Inferior parietal cortex (tissue), 1 donor: Measurements from ENCODE around the gene CRYBG1.

Source experiments
- DNase-seq: peaks from one replicate; pipeline ENCODE4 v3.0.0-alpha.2; 2016; ENCODE audit errors: extremely low spot score

CRYBG1 gene

DNA sequence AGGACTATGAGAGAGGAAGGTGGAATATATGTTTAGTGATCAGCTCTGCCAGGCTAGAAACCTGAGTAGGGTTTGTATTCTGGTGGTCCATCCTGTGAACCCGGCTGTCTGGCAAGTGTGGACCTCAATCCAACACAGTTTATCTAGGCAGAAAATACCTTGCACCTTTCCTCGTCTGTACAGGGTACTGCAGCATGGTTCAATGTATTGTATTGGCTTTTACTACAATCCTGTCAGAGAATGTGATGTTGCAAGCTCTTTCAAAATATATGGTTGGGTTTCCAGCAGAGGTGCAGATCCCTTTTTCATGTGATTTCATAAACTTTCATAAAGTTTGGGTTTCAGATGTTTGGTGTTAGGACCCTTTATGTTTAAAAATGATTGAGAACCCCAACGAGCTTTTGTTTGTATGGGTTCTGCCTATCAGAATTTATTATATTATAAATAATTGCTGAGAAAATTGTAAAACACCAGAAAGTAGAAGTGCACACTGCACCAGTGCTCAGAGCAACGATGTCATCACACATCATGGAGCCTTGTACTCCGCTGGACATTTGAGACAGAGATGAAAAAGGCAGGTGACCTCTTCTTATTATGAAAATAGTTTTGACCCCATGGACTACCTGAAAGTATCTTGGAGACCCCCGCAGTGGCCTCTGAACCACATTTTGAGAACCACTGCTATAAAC lies 162.2 kb downstream of the CRYBG1 start:
- no peak for DNase-seq

DNA sequence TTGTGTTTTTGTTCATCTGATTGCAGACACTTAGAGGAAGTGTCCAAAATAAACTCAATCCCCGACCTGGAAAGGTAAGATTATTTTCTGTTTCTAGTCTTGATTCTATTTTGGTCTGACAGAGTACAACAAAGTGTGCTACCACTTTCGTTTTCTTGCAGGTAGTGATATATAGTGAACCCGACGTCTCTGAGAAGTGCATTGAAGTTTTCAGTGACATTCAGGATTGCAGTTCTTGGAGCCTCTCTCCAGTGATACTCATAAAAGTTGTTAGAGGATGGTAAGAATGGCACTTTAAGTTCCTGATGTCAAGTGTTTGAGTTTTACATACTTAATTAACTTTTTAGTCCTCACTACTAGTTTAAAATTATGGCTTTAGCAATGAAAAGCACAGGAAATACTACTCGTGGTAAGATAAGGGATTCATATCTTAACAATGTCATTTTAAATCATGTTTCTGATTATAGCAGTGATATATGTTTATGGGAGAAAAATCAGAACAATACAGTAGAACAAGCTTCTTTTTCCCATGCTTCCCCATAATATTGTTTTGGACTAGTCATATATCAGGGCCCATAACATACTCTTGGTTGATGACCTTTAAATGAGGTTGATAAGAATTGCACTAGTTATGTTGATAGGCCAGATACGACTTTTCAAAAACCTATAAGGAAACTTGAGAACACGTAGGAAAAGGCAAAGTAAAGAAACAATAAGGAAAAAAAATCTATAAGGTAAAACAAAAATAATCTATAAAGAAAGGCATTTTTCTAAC lies 164.8 kb downstream of the CRYBG1 start:
- no peak for DNase-seq

DNA sequence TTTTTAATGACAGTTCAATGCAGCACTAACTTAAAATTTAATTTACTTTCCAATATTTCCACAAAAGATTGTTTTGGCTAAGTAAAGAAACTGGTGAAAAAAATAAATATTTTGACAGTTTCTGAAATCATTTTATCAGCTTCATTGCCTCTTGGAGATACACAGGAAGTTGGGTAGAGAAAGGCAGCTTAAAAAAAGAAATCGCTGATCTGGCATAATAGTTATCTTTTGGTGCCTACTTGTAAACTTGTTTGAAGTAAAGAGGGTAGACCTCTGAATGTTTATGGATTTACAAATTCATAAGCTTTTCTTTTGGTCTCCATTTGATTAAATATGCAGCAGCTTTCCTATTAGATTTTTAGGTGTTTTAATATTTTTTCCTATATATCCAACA lies 165.4 kb downstream of the CRYBG1 start:
- DNase-seq = no peak

DNA sequence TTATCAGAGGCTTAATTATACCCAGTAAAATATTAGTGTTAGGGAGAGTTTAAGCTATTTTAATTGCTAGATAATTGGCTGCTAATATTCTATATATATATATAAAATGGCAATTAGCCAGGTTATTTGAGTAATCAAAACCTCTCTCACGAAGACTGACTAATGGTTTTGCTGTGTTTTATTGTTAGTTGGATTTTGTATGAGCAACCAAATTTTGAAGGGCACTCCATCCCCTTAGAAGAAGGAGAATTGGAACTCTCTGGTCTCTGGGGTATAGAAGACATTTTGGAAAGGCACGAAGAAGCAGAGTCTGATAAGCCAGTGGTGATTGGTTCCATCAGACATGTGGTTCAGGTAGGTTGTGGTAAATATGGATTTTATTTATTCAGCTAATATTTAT lies 166.6 kb downstream of the CRYBG1 start:
- no peak for DNase-seq

DNA sequence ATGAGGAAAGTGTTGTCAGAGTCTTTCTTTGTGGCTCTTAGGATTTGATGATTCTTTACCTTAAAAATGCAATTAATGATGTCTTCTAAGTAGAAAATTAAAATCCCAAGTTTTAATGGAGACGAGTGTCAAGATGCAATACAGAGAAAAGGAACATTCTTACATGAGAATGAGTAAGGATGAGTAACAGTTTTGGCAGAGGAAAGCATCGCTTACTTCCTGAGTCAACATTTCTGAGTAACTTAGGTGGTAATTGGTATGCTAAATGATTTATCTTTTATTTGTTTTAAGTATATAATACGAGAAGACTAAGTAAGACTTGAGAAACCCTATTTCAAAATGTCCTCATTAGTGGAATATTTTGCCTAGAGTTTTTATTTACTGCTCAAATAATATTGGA lies 167.5 kb downstream of the CRYBG1 start:
- no peak for DNase-seq

DNA sequence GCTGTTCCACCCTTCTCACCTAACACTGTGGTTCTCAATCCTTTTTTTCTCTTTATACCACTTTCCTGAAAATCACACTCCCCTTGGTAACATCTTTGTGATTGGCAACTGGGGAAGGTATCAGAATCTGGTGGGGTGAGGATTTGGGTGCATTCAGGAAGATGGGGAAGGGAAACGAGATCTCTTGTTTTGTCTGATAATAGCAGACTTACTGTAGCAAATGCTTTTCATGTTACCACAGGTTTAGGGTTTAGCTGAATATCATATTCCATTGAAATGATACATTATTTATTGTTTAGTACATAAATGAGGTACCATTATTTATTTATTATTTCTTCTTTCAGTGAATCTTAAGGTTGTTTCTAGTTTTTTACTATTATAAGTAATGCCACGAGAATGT lies 168.0 kb downstream of the CRYBG1 start:
- no peak for DNase-seq

DNA sequence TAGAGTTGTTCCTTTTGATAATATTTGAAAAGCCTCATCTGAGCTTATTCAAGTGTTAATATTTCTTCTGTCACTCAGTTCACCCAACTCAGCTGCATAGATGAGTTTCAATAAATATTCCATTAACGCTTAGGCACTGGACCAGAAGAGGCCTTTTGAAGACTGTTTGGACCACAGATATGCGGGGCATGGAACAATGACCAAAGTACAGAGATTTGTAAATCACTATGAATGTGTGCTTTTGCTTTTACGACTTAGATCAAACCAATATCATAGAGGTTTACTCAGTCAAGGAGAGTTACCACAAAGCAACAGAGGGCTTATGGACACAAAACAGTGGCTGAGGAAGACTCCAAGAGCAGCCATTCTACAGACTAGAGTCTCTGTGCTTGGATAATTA lies 168.9 kb downstream of the CRYBG1 start:
- DNase-seq = no peak

DNA sequence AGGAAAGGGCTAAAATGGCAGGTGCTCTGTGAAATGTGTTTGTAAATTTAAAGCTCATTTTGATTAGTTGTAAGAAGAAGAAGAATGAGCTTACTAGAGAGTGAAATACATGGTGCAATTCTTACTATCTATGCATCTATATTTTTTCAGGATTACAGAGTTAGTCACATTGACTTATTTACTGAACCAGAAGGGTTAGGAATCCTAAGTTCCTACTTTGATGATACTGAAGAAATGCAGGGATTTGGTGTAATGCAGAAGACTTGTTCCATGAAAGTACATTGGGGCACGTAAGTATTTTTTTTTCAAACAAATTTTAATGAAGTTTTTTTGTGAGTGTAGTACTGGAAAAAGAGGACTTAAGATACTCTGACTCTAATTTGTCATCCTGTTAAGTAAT lies 169.5 kb downstream of the CRYBG1 start:
- no peak for DNase-seq

DNA sequence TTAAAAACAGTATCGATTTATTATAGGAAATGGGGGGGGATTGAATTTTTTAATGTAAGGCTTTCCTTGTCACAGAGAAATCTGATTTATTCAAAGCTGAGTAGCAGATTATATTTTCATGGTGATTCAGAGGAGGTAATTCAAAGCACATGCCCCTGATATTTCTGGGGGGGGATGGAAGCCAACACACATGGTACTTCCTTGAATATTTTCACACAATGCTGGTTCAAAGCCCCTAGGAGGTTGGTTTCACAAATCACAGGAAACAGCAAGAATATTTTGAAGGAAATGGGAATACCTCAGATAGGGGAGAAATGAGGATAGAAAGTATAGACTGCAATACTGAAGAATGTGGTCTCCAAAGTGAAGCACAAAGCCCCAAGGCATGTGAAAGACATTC lies 170.0 kb downstream of the CRYBG1 start:
- DNase-seq = no peak

DNA sequence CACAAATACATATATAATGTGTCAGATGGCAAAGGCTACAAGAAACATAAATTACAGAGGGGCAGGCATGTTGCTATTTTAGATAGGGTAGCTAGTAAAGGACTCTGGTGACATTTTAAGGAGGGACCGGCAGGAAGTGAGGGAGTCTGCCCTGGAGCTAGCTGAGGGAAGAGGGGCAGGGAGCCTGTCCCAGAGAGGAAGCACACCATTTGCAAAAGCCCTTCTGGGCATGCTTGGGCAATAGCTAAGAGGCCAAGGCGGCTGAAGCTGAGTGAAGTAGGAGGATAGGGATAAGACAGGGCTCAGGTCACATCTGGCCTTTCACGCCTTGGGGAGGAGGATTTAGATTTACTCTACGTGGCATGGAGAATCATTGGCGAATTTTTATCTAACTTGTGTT lies 172.5 kb downstream of the CRYBG1 start:
- DNase-seq = no peak

DNA sequence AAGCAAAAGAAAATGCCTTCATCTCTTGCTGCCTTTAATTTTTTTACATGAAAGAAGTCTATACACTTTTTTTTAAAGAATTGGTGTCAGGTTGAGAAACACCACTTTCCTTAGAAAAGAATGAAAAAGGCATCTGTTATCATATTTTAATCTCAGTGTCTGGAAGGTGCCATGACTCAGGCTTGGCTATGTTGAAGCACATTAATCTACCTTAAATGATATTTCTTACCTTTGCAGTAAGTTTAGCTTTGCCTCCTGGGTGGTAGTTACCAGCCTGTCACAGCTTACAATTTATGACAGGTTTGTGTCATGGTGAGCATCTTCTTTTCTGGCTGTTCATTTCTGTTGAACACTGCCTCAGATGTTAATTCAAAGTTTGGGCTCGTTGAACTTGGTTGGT lies 173.5 kb downstream of the CRYBG1 start:
- no peak for DNase-seq

DNA sequence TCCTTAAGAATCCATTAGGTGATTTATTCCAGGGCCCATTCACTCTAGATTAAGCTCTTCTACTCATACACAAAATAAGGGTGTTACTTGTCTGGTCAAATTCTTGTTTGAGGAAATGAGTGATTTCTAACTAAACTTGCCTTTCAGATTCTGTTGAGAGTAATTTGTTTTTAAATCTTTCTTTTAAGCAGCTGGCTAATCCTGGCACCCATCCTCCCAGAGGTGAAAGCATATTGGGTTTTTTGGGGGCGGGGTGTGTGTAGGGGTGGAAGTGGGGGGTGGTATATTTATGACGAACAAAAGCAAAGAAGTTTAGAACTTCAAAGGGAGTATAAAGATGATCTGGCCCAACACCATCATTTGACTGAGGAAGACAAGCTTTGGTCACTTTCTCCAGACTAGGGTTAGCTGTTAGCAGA lies 174.1 kb downstream of the CRYBG1 start:
- DNase-seq = no peak

DNA sequence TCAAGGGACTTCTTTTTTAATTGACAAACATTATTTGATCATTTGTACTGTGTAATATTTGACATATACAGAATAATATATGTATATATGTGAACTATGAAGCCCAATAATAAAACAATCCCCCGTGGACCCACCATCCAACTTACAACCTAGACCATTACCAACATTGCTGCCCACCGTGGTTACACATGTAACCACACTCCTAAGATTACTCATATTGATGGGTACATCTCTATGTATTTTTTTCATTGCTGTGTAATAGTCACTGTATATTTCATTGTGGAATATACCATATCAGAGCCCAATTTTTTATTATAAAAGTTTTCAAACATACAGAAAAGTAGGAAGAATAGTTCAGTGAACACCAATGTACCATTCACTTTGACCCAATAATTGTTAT lies 174.5 kb downstream of the CRYBG1 start:
- DNase-seq = no peak

DNA sequence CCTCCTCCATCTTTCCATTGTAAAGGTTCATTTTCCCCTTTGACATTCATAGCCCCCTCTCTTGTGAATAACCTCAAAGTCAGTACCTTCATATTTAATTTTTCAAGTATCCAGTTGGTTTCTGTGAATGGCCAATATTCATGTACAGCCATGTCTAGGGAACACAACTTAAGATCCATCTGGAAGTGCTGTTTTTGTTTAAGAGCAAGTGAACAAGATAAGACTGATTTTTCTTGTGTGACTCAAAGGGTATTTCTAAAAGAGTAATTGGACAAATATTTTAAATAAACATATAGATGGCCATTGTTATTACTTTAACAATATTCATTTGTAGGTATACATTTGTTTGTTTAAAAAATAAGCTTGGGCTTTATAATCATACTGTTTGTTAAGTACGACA lies 175.8 kb downstream of the CRYBG1 start:
- no peak for DNase-seq

DNA sequence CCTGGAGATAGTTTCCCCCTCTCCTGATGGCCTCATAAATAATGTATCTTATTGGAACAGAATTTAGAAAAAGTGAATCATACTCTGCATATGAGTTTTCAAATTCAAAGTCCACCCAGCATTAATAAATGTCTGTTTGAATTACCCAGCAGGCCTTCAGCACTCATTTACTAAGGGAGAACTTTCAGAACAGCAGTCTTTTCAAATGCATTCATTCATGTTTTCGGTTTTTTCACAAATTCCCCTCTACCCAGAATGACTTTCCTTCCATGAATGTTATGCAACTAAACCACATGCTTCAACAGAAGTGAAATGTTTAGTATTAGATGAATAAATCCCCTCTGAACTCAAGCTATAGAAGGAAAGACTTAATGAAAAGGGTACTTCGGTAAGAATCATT lies 176.3 kb downstream of the CRYBG1 start:
- no peak for DNase-seq

DNA sequence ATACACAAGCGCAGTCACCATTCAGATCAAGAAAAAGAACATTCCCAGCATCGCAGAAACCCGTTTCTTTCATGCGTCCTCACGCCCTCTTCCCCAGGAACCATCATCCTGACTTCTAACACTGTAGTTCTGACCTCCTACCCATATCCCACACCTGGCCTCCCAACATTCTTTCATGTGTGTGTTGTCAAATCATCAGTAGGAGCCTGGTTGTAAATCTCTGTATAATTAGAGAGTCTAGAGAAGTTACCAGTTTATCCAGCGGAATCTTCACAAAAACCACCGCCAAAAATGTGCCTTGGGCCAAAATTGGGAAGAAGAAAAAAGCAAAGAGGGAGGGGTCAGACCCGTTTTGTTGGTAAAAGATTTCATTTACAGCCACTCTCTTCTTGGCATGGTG lies 177.1 kb downstream of the CRYBG1 start:
- no peak for DNase-seq

DNA sequence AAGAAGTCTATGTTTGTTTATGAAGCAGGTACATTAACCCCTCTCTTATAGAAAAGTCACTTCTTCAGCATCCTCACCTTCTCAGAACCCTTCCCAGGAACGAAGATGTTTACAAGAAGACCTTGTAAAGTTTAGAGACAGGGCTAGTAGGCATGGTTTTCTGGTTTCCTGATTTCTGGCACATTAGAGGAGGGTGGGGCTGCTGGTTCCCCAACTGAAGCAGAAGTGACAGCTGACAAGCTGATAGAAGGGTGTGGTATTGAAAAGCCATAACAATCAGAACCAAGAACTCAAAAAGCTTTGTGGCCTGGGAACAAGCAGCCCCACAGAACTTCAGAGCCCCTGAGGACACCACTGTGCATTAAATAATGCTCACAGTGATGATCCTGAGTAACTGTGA lies 177.6 kb downstream of the CRYBG1 start:
- DNase-seq = no peak

DNA sequence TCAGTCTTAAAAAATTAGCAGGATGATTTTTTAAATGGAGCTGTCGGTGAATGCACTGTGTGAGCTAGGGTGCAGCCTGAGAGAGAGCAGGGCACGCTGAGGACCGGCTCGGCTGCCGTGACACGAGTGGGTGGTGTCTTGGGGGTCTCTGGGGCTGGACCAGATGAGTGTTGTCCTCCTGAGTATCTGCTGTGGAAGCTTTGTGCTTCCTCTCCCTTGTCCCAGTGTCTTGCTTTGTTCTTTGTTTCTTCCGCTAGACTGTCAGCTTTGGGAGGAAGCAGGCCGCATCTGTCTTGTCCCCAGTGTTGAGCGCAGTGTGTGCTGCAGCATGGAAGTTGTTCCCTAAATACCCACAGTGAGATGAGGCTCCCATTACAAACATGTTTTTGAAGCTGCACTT lies 179.4 kb downstream of the CRYBG1 start:
- no peak for DNase-seq

DNA sequence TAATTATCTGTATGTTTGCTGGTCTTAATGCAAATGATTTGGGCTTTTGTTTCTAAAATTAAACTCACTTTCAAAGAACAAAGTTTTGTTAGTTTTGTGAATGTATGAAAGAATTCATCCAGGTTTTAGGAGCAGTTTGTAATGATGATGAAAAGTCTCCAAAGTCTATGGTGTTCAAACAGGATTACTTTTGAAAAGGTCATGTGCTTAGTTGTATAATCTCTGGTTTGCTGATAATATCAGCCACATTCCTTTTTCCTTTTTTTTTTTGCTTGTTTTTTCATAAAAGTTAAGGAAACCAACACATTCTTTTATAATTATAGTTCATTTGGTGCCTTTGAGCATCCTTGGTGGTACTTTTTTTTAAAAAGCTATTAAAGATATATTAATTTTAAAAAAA lies 179.9 kb downstream of the CRYBG1 start:
- DNase-seq = no peak

DNA sequence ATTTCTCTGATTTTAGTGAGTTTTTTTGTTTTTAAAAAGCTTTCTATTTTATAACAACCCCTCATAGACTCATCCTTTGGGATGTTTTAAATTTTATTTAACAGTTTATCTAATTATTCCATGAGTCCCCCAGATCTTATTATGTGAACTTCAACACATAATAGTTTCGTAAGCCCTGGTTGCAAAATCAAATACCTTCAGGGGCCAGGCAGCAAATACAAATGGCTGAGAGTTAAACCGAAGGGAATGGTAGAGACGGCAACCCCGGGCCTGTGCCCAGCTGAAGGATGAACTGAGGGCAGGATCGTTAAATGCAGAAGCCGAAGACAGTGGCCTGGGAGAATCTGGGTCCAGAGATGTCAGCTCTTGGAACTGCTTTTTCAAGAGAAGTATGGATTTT lies 180.4 kb downstream of the CRYBG1 start:
- DNase-seq = no peak

DNA sequence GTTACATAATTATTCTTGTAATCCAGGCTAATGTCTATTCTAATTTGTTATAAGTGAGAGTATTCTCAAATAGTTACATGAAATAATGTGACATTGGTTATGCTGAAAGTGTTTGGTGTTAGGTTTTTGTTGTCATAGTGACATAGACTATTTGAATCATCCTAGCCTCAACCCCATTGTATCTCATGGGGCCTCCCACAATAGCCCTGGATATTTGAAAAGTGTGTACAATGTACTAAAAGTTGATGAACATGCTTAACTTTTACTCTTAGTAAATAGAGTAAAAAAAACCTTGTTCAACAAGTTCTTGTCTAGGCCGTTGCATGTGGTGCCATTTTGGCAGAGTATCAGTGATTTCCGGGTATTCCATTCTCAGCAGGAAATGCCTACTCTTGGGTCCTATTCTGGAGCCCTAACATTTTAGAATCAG lies 185.8 kb downstream of the CRYBG1 start:
- no peak for DNase-seq

DNA sequence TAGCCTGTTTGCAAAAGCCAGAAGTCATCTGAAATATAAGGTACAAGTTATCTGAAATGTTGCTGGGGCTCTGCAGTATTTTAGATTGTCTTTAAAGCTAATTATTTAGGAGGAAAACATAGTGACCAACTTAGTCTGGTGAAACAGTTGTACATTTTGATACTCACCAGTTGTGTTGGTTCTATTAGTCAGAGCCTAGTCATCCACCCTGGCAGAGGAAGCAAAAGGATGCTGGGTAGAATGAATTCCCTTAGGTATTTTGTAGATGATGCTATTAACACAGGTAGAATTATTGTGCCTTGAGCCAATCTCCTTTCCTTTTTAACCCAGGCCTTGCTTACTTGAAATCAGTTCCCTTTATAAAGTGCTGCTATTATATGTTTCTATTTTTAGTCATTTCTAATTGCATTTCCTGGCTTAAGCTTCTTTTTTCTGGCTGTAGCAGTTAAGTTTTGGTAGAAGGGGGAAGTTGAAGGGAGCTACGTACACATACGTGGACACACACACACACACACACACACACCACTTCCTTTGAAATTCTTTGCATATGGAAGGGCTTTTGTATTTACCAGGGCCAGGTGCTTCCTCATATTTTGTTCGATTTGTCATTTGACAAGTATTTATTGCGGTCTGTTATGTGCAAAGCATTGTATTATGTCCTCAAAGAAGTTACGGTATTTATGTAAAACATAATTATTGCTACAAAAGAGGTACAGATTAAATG lies 186.3 kb downstream of the CRYBG1 start:
- no peak for DNase-seq
